OCI-LY1 (cell line): ENCODE data around the gene NUMB.

Source experiments
- CTCF ChIP-seq: fragments of 200-600 bp; sonication (generic), shearing (Covaris generic); IDR thresholded peaks from 2 replicates; pipeline ENCODE4 v1.5.1; 2017; ENCODE audit warnings: mild to moderate bottlenecking, antibody characterized with exemption, low read length, moderate library complexity, mixed read lengths
- EZH2 ChIP-seq: fragments of 200-600 bp; sonication (generic), shearing (Covaris generic); IDR thresholded peaks from 2 replicates; pipeline ENCODE4 v1.8.0; 2017; ENCODE audit warnings: borderline replicate concordance, mixed run types, mild to moderate bottlenecking, antibody characterized with exemption, low read length, moderate library complexity, mixed read lengths

GRCh38 chr14:73266317-73266716 lies 192.0 kb downstream of the NUMB start:
- TF ChIP-seq CTCF, result no peak
- no peak for TF ChIP-seq EZH2
